Mucosa of stomach (tissue), 1 donor: ENCODE results near the gene ARFRP1.

Experiments used
- H3K27me3 ChIP-seq: one replicate; pipeline ENCODE4 v1.7.0; 2013; ENCODE audit warnings: mild to moderate bottlenecking, low read length; ENCODE audit not compliant: control insufficient read depth, insufficient read depth
- H3K36me3 ChIP-seq: one replicate; pipeline ENCODE4 v1.7.0; 2013; ENCODE audit warnings: low read length; ENCODE audit not compliant: control insufficient read depth, insufficient read depth
- H3K4me1 ChIP-seq: one replicate; pipeline ENCODE4 v1.7.0; 2013; ENCODE audit warnings: mild to moderate bottlenecking, low read length; ENCODE audit not compliant: control insufficient read depth, insufficient read depth
- H3K4me3 ChIP-seq: one replicate; pipeline ENCODE4 v1.7.0; 2013; ENCODE audit warnings: low read length
- H3K9ac ChIP-seq: one replicate; pipeline ENCODE4 v1.7.0; 2013; ENCODE audit warnings: mild to moderate bottlenecking, low read length, moderate library complexity
- H3K9me3 ChIP-seq: one replicate; pipeline ENCODE4 v1.7.0; 2013; ENCODE audit warnings: mild to moderate bottlenecking, low read length, moderate library complexity; ENCODE audit not compliant: control insufficient read depth
- donor health status: Pancreatic carcinoma.

ARFRP1 gene

DNA sequence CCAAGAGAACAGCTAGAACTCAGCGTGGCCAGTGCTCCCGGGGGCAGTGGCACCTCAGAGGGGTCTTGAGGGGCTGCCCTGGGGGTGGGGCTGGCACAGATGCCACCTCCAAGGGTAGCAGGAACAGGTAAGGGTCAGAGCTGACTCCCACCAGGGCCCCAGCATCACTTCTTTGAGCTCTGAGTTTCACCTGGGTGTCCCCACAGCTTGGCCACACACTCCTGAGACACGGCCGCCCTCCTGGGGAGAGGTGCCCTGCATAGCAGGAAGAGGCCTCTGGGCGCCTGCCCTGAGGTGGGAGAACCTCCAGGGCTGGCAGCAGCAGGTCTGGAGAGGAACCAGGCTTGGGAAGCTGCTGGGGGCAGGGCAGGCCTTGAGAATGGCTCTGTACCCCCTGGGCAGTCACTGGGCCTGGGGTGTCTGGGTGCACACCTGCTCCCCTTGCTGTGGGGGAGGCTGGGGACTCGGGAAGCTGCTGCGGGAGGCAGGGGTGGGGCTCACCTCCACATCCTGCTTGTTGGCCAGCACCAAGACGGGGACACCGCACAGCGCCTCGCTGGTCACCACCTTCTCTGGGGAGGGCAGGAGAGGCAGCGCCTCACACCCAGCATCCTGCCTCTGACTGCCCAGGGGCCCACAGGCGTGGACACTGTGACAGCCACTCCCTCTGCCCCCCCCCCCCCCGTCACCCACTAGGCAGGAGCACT lies 6.3 kb downstream of the ARFRP1 start:
- no peaks in the 10 kb centered on the region for H3K27me3 ChIP-seq
- H3K4me3 ChIP-seq, result no peak overlapping the region
- peaks cover 24% of the 10 kb centered on the region for H3K4me1 ChIP-seq
- no peak overlapping the region for H3K9ac ChIP-seq
- no peaks in the 10 kb centered on the region for H3K9me3 ChIP-seq
- H3K36me3 ChIP-seq, result peaks cover 6% of the 10 kb centered on the region

DNA sequence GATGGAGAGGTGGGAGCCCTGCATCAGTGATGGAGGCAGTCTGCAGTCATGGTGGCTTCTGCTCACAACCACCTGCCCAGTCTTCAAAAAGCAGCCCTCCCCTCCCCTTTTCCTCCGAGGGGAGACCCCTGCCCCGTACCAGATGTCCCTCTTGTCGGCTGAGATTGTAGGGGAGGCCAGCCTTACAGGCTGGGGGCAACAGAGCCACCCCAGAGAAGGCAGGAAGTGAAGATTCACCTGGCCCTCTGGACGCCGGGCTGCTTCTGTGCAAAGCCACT lies 6.8 kb downstream of the ARFRP1 start:
- peaks cover 6% of the 10 kb centered on the region for H3K36me3 ChIP-seq
- H3K4me1 ChIP-seq, result peaks cover 25% of the 10 kb centered on the region
- no peaks in the 10 kb centered on the region for H3K9me3 ChIP-seq
- no peaks in the 10 kb centered on the region for H3K27me3 ChIP-seq
- no peak overlapping the region for H3K4me3 ChIP-seq
- no peak overlapping the region for H3K9ac ChIP-seq

- Histone ChIP-seq H3K9me3 (no peaks in the 10 kb centered on the region), H3K4me1 (peaks cover 25% of the 10 kb centered on the region), H3K9ac (no peak overlapping the region), H3K27me3 (no peaks in the 10 kb centered on the region), H3K36me3 (peaks cover 6% of the 10 kb centered on the region), H3K4me3 (no peak overlapping the region)
Measured at GRCh38 chr20:63700199-63701050, 7.4 kb downstream of the ARFRP1 start.

- H3K9ac ChIP-seq, result no peak overlapping the region
- H3K4me3 ChIP-seq, result no peak overlapping the region
- H3K9me3 ChIP-seq, result no peaks in the 10 kb centered on the region
- H3K4me1 ChIP-seq, result peaks cover 25% of the 10 kb centered on the region
- no peaks in the 10 kb centered on the region for H3K27me3 ChIP-seq
- peaks cover 6% of the 10 kb centered on the region for H3K36me3 ChIP-seq
Measured at GRCh38 chr20:63699466-63700198, 8.1 kb downstream of the ARFRP1 start.

- Histone ChIP-seq H3K36me3 (no peaks in the 10 kb centered on the region), H3K4me3 (no peak overlapping the region), H3K9ac (no peak overlapping the region), H3K9me3 (no peaks in the 10 kb centered on the region), H3K27me3 (no peaks in the 10 kb centered on the region), H3K4me1 (peaks cover 25% of the 10 kb centered on the region)
Measured at GRCh38 chr20:63698739-63699465, 8.9 kb downstream of the ARFRP1 start.

DNA sequence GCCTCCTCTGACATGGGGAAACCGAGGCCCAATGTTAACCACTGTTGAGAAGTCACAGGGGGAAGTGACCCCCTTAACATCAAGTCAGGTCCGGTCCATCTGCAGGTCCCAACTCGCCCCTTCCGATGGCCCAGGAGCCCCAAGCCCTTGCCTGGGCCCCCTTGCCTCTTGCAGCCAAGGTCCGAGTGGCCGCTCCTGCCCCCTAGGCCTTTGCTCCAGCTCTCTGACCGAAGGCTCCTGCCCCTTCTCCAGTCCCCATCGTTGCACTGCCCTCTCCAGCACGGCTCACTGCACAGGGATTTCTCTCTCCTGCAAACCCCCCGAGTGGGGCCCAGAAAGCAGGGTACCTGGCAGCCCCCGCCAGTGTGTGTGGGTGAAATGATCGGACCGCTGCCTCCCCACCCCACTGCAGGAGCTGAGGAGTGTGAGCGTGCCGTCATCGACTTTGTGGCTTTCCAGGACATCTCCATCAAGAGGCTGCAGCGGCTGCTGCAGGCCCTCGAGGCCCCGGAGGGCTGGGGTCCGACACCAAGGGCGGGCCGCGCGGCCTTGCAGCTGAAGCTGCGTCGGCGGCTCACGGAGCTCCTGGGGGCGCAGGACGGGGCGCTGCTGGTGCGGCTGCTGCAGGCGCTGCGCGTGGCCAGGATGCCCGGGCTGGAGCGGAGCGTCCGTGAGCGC lies 9.8 kb downstream of the ARFRP1 start:
- no peaks in the 10 kb centered on the region for H3K9me3 ChIP-seq
- no peak overlapping the region for H3K4me3 ChIP-seq
- H3K4me1 ChIP-seq, result peaks cover 25% of the 10 kb centered on the region
- no peaks in the 10 kb centered on the region for H3K27me3 ChIP-seq
- no peak overlapping the region for H3K9ac ChIP-seq
- no peaks in the 10 kb centered on the region for H3K36me3 ChIP-seq

- Histone ChIP-seq H3K4me3 (no peak overlapping the region), H3K4me1 (peaks cover 27% of the 10 kb centered on the region), H3K36me3 (no peaks in the 10 kb centered on the region), H3K27me3 (no peaks in the 10 kb centered on the region), H3K9me3 (no peaks in the 10 kb centered on the region), H3K9ac (no peak overlapping the region)
Measured at GRCh38 chr20:63697357-63697867, 10.4 kb downstream of the ARFRP1 start.

GRCh38 chr20:63696628-63697356 lies 11.0 kb downstream of the ARFRP1 start, which contains the start of gene TNFRSF6B:
Gene TNFRSF6B (plus strand): TSS chr20:63696652. CDS start chr20:63696768, 116 bp downstream.
- Histone ChIP-seq H3K9me3 (no peaks in the 10 kb centered on the region), H3K9ac (no peak within 1 kb of the TSS), H3K4me3 (no peak within 1 kb of the TSS), H3K4me1 (peaks cover 33% of the 10 kb centered on the region), H3K27me3 (no peaks in the 10 kb centered on the region), H3K36me3 (no peaks in the 10 kb centered on the region)

- Histone ChIP-seq H3K27me3 (no peaks in the 10 kb centered on the region), H3K9me3 (no peaks in the 10 kb centered on the region), H3K4me1 (peaks cover 39% of the 10 kb centered on the region), H3K4me3 (no peak overlapping the region), H3K9ac (no peak overlapping the region), H3K36me3 (no peaks in the 10 kb centered on the region)
Measured at GRCh38 chr20:63696306-63696627, 11.5 kb downstream of the ARFRP1 start.

DNA sequence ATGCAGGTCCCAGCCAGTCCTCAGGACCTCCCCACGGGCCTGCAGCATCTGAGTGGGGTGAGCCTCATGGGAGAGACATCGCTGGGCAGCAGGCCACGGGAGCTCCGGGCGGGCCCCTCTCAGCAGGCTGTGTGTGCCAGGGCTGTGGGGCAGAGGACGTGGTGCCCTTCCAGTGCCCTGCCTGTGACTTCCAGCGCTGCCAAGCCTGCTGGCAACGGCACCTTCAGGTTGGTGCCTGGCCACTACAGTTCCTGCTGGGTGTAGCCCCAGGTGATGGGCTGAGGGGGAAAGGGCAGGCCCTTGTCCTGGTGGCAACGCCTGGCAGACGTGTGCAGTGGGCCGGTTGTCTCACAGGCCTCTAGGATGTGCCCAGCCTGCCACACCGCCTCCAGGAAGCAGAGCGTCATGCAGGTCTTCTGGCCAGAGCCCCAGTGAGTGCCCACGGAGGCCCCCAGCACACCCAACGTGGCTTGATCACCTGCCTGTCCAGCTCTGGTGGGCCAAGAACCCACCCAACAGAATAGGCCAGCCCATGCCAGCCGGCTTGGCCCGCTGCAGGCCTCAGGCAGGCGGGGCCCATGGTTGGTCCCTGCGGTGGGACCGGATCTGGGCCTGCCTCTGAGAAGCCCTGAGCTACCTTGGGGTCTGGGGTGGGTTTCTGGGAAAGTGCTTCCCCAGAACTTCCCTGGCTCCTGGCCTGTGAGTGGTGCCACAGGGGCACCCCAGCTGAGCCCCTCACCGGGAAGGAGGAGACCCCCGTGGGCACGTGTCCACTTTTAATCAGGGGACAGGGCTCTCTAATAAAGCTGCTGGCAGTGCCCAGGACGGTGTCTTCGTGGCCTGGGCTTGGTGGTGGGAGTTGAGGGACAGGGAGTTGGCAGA lies 12.1 kb downstream of the ARFRP1 start:
- Histone ChIP-seq H3K4me3 (no peak overlapping the region), H3K9ac (no peak overlapping the region), H3K36me3 (no peaks in the 10 kb centered on the region), H3K27me3 (no peaks in the 10 kb centered on the region), H3K9me3 (no peaks in the 10 kb centered on the region), H3K4me1 (peaks cover 39% of the 10 kb centered on the region)
